HL-60/S4 (cell line): ENCODE data around the gene KLF13.

Experiments
- in situ Hi-C: fragments of 300-500 bp; cut with MboI; formaldehyde crosslinking; loops from 2 replicates; pipeline ENCODE4 v1.14.3; 2022; ENCODE audit warnings: low sequenced_read_pairs

Gene KLF13

DNA sequence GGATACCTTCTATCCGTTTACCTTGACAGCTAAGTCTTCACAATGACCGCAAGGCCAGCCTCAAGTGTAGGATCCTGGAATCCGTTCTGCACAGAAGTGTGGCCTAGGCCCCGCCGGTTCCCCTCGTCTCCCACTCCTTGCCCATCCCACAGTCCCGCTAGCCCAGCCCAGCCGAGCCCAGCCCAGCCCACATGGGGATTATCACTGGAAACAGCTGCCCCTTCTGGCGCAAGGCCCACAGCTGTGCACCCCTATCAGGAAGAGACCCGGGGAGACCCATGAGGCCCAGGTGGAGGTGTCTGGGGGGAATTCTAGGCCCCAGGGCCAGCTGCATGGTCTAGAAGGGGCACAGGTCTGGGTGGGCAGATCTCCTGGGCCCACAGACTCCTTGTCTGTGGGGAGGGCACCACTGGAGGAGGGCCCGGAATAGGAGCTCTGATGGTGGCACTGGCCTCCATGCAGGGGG lies 27.9 kb upstream of the KLF13 start:
- in situ Hi-C loops = no loop called here

DNA sequence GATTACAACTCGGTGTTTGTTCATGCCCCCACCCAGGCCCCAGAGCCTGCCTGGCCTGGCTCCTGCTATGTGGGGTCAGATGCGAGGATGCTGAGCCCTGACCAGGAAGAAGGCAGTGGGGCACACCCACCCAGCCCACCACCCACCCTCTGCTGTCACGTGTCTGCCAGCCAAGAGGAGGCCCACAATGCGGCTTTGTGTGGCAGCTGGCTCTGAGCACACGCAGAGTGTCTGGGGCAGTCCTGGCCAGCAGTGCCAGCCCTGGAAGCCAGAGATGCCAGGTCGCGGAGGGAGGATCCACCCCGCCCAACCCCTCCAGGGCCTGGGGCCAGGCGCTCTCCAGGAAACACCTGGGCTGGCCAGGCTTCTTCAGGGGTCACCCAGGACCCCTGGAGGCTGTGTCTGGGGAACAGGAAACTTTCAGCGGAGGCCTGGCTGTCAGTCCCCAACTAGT lies 26.4 kb upstream of the KLF13 start:
- in situ Hi-C loops = no loop called here

DNA sequence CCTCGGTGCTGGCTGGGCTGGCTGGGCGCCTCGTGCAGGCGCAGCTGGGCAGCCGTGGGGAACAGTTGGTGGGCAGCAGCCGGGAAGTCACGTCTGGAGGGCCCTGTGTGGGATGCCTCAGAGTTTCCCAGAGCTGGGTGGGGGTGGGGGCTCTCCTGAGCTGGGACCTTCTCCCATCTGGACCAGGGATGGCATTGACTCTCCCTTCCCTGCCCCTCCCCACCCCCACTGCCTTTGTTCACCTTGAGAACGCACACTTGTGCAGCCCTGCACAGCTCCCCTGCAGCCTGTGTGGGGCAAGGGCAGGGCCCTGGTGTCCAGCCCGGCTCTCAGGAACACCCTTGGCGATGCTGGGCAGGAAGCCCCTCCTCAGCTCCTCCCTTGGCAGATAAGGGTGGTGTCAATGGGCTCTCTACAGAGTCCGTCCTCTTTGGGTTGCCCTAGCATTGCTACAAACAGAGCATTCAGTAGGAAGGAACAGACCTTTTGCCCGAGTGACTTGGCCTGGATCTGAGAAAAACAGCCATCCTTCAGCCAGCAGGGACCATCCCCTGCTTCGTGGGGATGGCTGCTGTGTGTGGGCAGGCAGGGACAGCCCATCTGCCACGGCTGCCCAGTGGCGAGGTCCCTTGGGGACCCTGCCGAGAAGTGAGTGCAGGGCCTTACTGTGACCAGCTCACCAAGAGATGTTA lies 25.5 kb upstream of the KLF13 start:
- in situ Hi-C loops = no loop called here

DNA sequence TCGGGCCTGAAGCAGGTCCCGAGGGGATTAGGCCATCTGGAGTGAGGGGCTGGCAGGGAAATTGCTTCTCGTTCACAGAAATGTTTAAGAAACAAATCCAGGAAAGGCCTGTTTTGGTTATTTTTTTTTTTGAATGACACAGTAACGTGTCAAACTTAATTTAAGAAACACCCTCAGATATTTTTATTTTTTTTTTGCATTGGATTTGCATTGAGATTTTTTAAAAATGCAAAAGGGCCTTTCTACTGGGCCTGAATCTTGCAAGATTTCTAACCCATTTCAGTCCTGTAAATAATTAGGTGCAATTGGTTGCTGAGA lies 25.0 kb upstream of the KLF13 start:
- in situ Hi-C loops = no loop called here

DNA sequence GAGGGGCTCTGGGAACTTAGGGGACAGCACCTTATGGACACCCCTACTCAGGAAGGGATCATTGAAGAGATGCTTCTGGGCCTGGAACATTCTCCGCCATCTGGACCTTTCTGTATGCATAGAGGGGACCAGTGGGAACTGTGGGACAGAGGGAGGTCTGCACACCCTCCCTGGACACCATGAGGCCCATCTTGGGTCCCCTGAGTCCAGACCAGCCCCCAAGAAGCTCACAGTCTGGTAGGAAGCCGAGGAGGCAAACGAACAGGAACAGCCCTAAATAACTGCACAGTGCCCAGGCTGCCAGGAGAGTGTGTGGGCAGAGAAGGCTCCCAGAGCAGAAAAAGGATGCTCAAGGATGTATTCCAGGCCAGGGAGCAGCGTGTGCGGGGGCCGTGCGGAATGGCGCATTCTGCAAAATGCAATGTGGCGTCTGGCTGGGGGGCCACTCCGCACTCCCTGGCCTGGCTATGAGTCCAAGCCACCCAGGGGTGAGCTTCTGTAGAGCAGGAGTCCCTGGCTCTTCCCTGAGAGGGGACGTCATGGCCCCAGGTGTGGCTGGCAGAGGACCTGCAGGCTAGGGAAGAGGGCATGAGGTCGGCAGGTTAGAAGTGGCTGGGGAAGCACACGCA lies 24.5 kb upstream of the KLF13 start:
- in situ Hi-C loops = no loop called here

DNA sequence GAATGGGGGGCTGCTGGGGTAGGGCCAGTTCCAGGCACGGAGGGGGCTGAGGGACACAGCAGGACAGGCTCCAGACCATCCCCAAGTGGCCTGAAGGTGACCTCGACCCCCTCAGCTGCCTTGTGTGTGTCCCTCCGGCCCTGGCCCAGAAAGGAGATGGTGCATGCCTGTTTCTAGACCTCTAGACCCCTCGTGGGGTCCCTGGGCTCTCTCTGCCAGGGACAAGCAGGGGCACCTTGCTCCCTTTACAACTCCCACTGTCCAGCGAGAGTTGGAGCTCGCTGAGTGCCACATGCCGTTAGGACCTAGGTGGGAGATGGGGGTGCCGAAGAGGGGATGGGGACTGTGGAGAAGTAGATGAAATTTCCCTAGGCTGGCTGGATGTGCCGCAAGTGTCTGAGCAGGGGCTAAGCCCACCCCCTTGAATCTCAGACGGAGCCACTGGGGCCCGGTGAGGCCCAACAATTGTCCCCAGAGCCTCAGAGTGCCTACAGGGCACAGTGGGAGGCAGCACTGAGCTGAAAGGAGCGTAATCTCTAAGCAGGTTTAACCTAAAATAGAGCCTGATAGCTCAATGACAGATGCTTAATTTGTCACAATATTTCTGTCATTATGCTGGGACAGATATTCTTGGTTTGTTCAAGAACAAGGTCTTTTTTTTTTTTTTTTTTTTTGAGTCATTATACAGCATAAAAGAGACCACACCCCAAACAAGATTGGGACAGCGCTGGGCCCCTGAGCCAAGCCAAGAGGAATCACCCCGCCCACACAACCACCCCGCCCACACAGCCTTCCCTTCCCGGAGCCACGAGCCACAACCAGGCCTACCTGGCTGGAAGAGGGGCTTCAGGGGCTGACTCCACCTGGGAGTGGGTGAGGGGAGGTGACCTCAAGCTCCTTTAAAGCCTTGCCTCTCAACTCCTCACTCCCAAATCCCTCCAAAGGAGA lies 23.6 kb upstream of the KLF13 start:
- in situ Hi-C loops = no loop called here

DNA sequence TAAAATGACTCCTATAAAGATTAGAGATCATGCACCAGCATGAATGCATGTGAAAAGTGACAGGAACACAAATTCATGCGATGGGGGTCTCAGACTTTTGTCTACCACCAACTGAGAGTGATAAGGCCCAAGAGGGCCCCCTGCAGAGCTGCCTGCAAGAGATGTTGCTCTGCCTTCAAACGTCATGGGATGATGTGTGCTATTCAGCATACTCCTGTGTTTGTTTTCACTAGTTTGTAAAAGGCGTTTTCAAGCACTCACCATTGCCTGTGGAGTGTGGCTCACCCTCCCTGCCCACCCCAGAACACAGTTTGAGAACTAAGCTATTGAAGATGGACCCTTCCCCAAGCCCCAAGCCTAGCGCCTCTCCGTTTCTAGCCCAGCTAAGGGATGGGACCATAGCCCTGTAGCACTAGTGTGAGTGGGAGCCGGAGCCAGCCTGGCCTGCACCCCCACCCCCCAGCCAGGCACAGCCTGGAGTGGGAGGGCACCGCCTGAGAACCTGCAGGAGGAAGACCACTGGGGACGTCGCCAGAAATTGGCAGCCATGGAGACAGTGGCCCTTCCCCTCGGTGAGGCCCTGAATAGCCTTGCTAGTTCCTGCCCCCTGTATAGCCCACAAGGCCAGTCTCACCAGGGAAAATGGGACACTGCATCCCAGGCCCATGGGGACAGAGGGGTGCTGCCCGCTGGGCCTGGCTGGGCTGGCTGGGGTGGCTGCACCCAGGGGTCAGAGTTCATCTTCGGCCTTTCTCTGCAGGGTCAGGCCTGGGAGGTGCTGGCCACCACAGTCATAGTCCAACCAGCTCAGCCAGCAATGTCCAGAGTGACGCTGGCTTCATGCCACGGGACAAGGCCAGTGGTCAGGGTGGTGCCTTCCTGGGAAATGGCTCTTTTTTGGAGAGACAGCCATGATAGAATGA lies 22.6 kb upstream of the KLF13 start:
- in situ Hi-C loops = no loop called here

DNA sequence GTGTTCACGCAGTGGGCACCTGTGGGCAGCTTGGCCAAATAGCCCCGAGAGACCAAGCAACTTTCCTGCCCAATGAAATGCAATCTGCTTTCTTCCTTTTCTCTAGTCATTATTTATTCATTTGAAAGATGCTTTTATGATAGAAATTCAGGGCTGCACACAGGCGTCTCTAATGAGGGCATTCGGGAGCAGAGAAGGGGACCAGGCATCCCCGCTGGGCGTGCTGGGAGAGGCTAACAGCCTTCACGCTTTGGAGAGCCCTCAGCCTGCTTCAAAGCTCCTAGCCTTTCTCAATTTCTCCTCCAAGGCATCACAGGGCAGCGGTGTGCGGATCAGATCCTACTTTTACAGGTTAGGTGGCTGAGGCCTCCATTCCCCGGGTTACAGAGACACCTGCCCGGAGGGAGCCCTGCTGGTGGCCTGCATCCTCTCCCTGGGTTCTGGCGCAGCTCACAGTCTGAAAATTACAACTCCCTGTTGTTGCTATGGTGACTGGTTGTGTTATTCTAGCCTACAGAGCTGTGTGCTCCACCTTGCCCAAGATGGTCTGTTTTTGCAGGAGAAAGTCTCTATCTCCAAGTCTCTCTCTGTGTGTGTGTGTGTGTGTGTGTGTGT lies 21.8 kb upstream of the KLF13 start:
- in situ Hi-C loops = no loop called here

DNA sequence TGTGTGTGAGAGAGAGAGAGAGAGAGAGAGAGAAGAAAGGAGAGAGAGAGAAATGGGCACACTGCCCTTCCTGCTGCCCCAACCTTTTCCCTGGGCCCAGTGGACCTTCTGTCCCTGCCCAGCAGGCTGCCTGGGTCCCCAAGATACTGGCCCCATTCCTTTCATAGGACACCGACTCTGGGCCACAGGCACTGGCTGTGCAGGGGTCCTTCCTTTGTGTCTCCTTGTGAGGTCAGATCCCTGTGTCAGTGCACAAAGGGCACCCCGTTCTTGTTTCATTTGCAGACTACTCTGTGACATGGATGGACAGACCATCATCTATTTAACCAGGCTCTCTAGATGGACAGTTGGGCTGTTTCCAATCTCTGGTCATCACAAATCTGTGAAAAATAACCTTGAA lies 21.3 kb upstream of the KLF13 start:
- in situ Hi-C loops = no loop called here

DNA sequence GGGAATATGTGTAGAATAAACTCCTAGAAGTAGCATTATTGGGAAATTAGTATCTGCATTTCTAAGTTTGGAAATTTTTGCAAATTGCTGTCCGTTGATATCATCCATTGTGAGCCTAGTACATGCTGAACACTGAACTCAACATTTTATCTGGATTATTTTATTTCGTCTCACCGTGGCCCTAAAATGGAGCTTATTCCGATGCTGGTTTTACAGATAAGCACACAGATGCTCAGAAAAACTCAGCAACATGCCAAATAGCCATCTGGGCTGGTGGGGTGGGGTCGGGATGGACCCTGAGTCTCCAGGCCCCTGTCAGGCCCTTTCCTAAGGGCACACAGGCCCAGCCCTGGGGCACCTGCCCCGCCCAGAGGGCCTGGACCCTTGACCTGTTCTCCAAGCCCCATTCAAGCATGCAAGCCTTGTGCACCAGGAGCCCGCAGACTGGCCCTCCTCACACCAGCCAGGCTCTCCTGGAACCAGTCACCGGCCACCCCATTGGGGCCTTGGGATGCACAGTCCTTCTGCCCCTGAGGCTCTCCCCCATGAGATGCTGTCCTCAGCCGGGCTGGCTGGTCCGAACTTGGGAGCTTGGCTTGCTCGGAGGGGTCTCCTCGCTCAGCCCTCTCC lies 20.7 kb upstream of the KLF13 start:
- in situ Hi-C loops = no loop called here

DNA sequence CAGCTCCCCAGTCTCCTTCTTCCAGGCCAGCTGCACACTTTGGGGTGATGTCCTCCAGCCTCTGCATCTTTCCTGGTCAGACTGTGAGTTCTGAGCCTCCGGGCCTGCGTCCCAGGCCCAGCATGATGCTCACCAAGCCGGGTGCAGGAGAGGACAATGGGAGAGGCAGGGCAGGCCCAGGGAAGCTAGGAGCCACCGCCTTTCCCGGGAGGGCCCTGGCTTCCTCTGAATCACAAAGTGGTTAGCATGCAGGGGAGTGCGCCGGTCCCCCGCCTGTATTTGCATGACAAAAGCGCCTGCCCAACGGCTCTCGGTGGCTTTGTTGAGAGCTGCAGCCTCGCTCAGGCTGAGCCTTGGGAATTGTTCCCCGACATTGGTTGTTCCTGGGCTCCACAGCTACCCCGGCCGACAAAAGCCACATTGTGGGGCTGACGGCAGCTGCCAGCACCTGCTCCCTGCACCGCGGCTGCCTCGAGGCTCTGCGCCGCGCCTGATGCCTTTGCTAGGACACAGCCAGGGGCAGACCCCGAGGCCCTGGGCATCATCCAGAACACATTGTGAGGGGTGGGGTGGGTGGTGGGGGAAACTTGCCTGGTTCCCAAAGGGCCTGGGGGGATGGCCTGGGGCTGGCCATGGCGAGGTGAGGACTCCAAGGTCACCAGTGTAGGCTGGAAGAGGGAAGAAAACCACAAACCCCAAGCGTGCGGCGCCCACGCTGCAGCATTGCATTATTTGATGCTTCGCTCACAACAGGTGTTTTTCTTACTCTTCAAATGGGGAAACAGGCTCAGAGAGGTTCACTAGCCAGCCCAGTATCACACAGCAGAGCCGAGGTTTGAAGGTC lies 20.0 kb upstream of the KLF13 start:
- in situ Hi-C loops = no loop called here

DNA sequence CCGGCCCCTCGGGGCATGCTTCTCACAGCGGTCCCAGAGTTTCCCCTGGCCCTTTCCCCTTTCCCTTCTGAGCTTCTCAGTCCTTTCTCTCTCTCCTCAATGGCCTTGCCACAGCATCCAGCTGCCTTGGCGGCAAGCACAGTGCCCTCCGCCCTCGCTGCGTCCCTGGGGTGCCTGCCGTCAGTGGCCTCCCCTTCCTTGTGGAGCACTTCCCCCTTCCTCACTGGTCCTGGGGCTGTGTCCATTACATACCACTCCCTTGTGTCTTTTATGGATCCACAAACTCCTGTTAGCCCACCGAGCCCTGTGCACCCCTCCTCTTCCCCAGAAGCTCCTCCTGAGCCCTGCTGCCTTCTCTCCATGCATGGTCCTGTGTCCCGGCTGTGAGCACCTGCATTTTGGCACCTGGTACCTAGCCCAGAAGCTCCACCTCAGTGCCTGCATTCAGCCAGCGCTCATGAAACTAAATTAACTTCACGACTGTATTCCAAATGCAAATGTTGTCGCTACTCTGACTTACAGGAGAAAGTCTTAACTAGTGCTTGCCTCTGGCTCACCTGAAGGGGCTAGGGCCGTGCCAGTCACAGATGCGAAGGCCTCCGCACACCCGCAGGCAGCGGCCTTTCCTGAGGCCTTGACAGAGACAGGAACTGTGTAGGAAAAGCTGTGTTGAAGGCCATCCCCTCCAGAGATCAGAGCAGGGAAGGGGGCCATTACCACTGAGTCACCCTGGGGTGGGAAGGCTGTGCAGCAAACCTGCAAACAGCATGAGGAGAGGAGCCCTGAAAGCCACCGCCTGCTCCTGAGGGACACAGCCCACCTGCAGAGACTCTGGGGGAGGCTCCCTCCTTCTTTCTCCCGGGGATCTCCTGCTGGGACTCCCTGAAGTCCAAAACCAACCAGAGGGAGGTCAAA lies 19.1 kb upstream of the KLF13 start:
- in situ Hi-C loops = no loop called here

DNA sequence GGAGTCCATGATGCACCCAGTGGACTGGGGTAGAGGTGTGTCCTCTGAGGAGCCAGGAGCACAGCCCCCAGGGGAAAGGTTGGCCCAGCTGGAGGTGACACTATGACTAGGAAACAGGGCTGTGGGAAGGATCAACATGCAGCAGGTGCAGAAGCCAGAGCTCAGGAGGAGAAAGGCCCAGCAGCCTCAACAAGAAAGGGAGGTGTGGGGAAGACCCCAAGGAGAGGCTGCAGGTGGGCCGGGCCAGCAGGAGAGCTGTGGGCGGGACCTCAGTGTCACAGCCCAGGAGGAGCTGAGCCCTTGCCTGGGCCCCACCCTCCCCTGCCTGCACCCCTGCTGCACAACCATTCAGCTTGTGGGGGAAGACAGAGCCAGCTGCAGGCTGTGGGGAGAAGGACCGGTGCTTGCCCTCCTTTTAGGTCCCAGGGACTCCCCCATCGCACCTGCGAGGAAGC lies 18.4 kb upstream of the KLF13 start:
- in situ Hi-C loops = no loop called here

DNA sequence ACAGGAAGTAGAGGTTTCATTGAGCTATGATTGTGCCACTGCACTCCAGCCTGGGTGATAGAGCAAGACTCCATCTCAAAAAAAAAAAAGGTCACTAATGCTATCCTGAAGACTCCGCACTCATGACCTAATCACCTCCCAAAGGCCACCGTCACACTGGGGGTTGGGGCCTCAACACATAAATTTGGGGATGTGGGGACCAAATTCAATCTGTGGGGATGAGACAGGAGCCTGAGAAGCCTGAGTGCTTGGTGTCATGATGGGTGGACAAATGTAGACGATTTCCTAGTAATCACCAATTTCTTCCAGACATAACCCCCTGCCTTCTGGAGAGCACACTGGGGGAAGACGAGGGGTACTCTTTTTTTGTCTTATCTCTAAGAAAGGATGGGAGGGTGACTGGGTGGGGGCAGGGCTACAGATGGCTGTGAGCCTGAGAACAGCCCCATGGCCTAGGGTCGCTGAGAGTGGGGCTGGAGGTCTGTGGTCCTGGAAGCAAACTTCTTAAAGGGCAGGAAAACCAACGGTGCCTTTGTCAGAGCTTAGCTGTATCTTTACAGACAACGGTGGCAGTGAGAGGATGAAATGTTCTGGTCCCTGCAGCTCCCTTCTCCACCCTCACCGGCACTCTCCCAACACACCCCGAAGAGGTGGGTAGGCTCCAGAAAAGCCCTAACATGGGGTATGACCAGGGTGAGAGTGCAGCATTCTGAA lies 16.6 kb upstream of the KLF13 start:
- in situ Hi-C loops = no loop called here

DNA sequence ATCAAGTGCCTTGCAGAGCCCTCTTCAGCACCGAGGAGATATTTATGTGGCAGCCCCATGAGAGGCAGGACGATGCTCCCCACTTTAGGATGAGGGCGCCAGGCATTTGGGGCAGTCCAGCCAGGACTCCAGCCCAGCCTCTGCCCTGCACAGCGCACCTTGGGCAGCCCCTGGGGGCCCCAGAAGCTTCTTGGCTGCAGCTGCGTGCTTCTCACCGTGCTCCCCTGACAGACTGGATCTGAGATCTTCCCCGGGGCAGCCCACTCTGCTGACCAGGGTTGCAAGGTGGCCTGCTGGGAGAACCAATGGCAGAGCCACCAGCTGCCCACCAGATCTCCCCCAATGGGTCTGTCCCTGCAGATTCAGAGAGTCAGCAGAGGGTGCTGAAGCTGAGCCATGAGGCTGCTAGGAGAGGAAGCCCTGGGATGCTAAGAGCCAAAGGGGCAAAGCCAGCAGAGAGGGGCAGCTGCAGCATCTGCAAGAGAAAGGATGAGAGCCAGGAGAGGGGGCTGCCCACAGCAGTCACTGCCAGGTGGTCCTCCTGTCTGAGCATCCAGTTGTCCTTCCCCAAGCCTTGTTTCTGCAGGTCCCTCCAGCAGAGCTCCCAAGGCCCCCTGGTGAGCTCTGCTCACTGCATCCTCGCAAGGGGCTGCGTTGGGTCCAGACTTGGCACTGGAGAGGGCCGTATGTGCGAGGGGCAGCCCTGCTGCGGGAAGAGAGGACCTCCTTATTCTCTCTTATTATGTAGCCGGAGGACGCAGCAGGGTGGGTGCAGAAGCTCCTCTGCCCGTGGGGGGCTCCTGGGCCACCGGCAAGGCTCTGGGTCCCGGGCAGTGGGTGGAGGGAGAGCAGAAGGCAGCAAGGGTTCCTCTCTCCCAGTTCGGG lies 14.7 kb upstream of the KLF13 start:
- in situ Hi-C loops = no loop called here

DNA sequence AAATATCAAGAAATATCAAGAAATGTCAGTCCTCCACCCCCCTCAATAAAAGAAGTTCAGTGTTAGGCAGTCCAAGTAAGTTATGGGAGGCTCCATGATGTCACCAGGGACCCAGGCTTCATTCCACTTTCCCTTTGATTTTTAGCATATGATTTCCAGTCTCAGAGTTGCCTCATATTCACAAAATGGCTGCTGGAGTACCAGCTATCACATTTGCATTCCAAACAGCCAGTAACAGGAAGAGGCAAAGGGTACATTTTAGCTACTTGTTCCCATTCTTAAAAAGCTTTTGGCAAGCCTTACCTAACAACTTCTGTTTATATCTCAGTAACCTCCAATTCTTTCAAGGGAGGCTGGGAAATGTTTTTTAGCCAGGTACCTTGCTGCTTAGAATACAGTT lies 13.4 kb upstream of the KLF13 start:
- in situ Hi-C loops = no loop called here
